ENCODE results near the gene HPSE2.

- no peak for TF ChIP-seq YY1 (IDR thresholded peaks at IDR 0.05)
- TF ChIP-seq CTCF (IDR thresholded peaks at IDR 0.05; ENCODE audit: low read depth, low read length, missing input control), result no peak
- no peak for TF ChIP-seq JUND (IDR thresholded peaks at IDR 0.05)
These were observed 659.6 kb downstream of the HPSE2 start for GRCh38 chr10:98576096-98576495.
